ENCODE results near the gene LRRC19. TPM values are rescaled to one million over a fixed set of nuclear protein-coding genes. Genes with fewer than 3 reads are reported as not detected.
A peak's percentile ranks its signal among the peaks of the same experiment; 100 is the strongest.

Gene LRRC19
- total RNA-seq, 1 experiment from 2014 or later: not detected

GRCh38 chr9:26947736-26948135 lies 57.7 kb downstream of the LRRC19 start:
- no peak for DNase-seq (ENCODE audit: low spot score)
- H3K27me3 Mint-ChIP-seq (ENCODE audit: low read depth): no peaks in the 10 kb centered on the region
- ChIA-PET CTCF (interaction anchor here (1.0 to 1.5 kb wide), 3 partner anchors 8 to 56 kb away, joined by 3 to 5 read pairs (median 3); partner anchors contain the start of gene IFT74), POLR2A (interaction anchor here (0.9 to 1.5 kb wide), 4 partner anchors 9 to 56 kb away, joined by 3 to 12 read pairs (median 8); partner anchors contain the start of genes CAAP1 and IFT74)
- H3K9me3 Mint-ChIP-seq: no peaks in the 10 kb centered on the region
- H3K36me3 Mint-ChIP-seq: no peaks in the 10 kb centered on the region
- H3K4me1 Mint-ChIP-seq: peaks cover 25% of the 10 kb centered on the region
- no peak for ATAC-seq
- peak overlapping the region; percentile 82 for H3K4me3 Mint-ChIP-seq
- peak overlapping the region; percentile 100 for H3K27ac Mint-ChIP-seq
- TF ChIP-seq ERG (CRISPR knock-in tag; IDR thresholded peaks at IDR 0.05): no peak
- TF ChIP-seq ZNF532 (CRISPR knock-in tag; IDR thresholded peaks at IDR 0.05; ENCODE audit: borderline replicate concordance): no peak
- TF ChIP-seq ZNF263 (CRISPR knock-in tag; IDR thresholded peaks at IDR 0.05; ENCODE audit: low read depth): no peak
- no peak for TF ChIP-seq PRDM15 (CRISPR knock-in tag; IDR thresholded peaks at IDR 0.05)
- TF ChIP-seq E2F1 (CRISPR knock-in tag; IDR thresholded peaks at IDR 0.05): no peak
- no peak for TF ChIP-seq ESRRA (CRISPR knock-in tag; IDR thresholded peaks at IDR 0.05; ENCODE audit: borderline replicate concordance)
- no peak for TF ChIP-seq ZNF121 (CRISPR knock-in tag; IDR thresholded peaks at IDR 0.05)
- no peak for TF ChIP-seq USF1 (CRISPR knock-in tag; IDR thresholded peaks at IDR 0.05)
- no peak for TF ChIP-seq NFYB (CRISPR knock-in tag; conservative IDR thresholded peaks at IDR 0.05; ENCODE audit: low read depth)
- TF ChIP-seq IRF1 (CRISPR knock-in tag; IDR thresholded peaks at IDR 0.05): no peak
- no peak for TF ChIP-seq CDX4 (CRISPR knock-in tag; IDR thresholded peaks at IDR 0.05; ENCODE audit: borderline replicate concordance)
- TF ChIP-seq ZNF423 (CRISPR knock-in tag; IDR thresholded peaks at IDR 0.05): no peak
- TF ChIP-seq AR (CRISPR knock-in tag; IDR thresholded peaks at IDR 0.05): no peak
- no peak for TF ChIP-seq FOXJ3 (CRISPR knock-in tag; IDR thresholded peaks at IDR 0.05; ENCODE audit: borderline replicate concordance)
- TF ChIP-seq RORB (CRISPR knock-in tag; IDR thresholded peaks at IDR 0.05): no peak
- TF ChIP-seq RELA (CRISPR knock-in tag; IDR thresholded peaks at IDR 0.05; ENCODE audit: borderline replicate concordance): no peak
- TF ChIP-seq MAX (CRISPR knock-in tag; IDR thresholded peaks at IDR 0.05): no peak
- no peak for TF ChIP-seq ATF2 (CRISPR knock-in tag; IDR thresholded peaks at IDR 0.05; ENCODE audit: borderline replicate concordance, low read depth)
- no peak for TF ChIP-seq TEAD1 (CRISPR knock-in tag; IDR thresholded peaks at IDR 0.05)
